GM18520 (cell line): ENCODE measurements around the gene LRP3.
"Not testable (repeated sequence)": the region's sequence is repeated elsewhere in the genome, so short reads cannot be mapped to it uniquely, and the experiment has no call there.

Experiments used
- ATAC-seq: cut with Tn5 transposase; IDR thresholded peaks from one replicate; pipeline ENCODE4 v1.9.1; 2021; ENCODE audit not compliant: unreplicated experiment

LRP3 gene

GRCh38 chr19:33201886-33202545 lies 7.9 kb downstream of the LRP3 start:
- ATAC-seq: no peak

- ATAC-seq: no peak
Observed at GRCh38 chr19:33202546-33203507, 8.7 kb downstream of the LRP3 start.

GRCh38 chr19:33203529-33203928 lies 9.4 kb downstream of the LRP3 start:
- ATAC-seq: no peak

- ATAC-seq: no peak
Observed at GRCh38 chr19:33204136-33204973, 10.2 kb downstream of the LRP3 start.

GRCh38 chr19:33205110-33205509 lies 11.0 kb downstream of the LRP3 start:
- ATAC-seq: no peak

GRCh38 chr19:33205531-33206260 lies 11.6 kb downstream of the LRP3 start:
- no peak for ATAC-seq

- ATAC-seq: no peak
Observed at GRCh38 chr19:33206261-33207039, 12.3 kb downstream of the LRP3 start.

- ATAC-seq: no peak
Observed at GRCh38 chr19:33207040-33207620, 13.0 kb downstream of the LRP3 start.

GRCh38 chr19:33207903-33208302 lies 13.8 kb downstream of the LRP3 start:
- no peak for ATAC-seq

- ATAC-seq: no peak
Observed at GRCh38 chr19:33208371-33208895, 14.3 kb downstream of the LRP3 start.

- ATAC-seq: no peak
Observed at GRCh38 chr19:33208904-33209849, 15.0 kb downstream of the LRP3 start.

- not testable (repeated sequence) for ATAC-seq
Observed at GRCh38 chr19:33209850-33210230, 15.7 kb downstream of the LRP3 start.

GRCh38 chr19:33210266-33210940 lies 16.3 kb downstream of the LRP3 start:
- no peak for ATAC-seq

GRCh38 chr19:33211794-33212435 lies 17.8 kb downstream of the LRP3 start:
- no peak for ATAC-seq

GRCh38 chr19:33212436-33213172 lies 18.5 kb downstream of the LRP3 start:
- no peak for ATAC-seq

GRCh38 chr19:33214596-33214995 lies 20.5 kb downstream of the LRP3 start:
- no peak for ATAC-seq
